HepG2 (cell line): Measurements from ENCODE around the gene MRPL28. TPM values are rescaled to one million over a fixed set of nuclear protein-coding genes. Genes with fewer than 3 reads are reported as not detected.
A peak's percentile ranks its signal among the peaks of the same experiment; 100 is the strongest.

Source experiments
- CC2D1A ChIP-seq: sonication (generic); formaldehyde crosslinking; IDR thresholded peaks from 2 replicates; pipeline ENCODE4 v1.8.1; 2023; ENCODE audit warnings: mild to moderate bottlenecking, missing genetic modification reagents
- FOSL2 ChIP-seq: sonication (generic); formaldehyde crosslinking; IDR thresholded peaks from 2 replicates; pipeline ENCODE4 v1.4.0; 2020; ENCODE audit warnings: missing genetic modification reagents
- HOXA7 ChIP-seq: sonication (generic); formaldehyde crosslinking; IDR thresholded peaks from 2 replicates; pipeline ENCODE4 v1.8.1; 2022; ENCODE audit warnings: mild to moderate bottlenecking, missing genetic modification reagents, moderate library complexity
- IKZF4 ChIP-seq: sonication (generic); formaldehyde crosslinking; IDR thresholded peaks from 2 replicates; pipeline ENCODE4 v1.5.1; 2020; ENCODE audit warnings: borderline replicate concordance, mild to moderate bottlenecking, low read depth, missing genetic modification reagents; ENCODE audit errors: not compliant biosample characterization
- KLF12 ChIP-seq: sonication (generic); formaldehyde crosslinking; IDR thresholded peaks from 2 replicates; pipeline ENCODE4 v1.4.0; 2020; ENCODE audit warnings: missing genetic modification reagents, borderline replicate concordance
- LCORL ChIP-seq, 2 experiments: fragments of 450-650 bp in 1 of 2; sonication (generic) in 1 of 2; formaldehyde crosslinking in 1 of 2; IDR thresholded peaks; 2 replicates each; pipeline versions ENCODE4 v1.5.0 to v1.6.1; 2017 to 2020; ENCODE audit warnings: antibody characterized with exemption in 1 of 2, missing genetic modification reagents in 1 of 2
- RXRA ChIP-seq: sonication (generic); formaldehyde crosslinking; IDR thresholded peaks from 2 replicates; pipeline ENCODE4 v1.5.1; 2020; ENCODE audit warnings: missing genetic modification reagents
- SALL1 ChIP-seq: sonication (generic); formaldehyde crosslinking; IDR thresholded peaks from 2 replicates; pipeline ENCODE4 v1.8.0; 2022; ENCODE audit warnings: mild to moderate bottlenecking, missing genetic modification reagents
- SP4 ChIP-seq: sonication (generic); formaldehyde crosslinking; IDR thresholded peaks from 2 replicates; pipeline ENCODE4 v1.8.1; 2023; ENCODE audit warnings: mild to moderate bottlenecking, missing genetic modification reagents
- TBX2 ChIP-seq: sonication (generic); formaldehyde crosslinking; IDR thresholded peaks from 2 replicates; pipeline ENCODE4 v1.5.0; 2020; ENCODE audit warnings: missing genetic modification reagents, mild to moderate bottlenecking, borderline replicate concordance
- TGIF2 ChIP-seq: IDR thresholded peaks from 2 replicates; pipeline ENCODE4 v1.6.1; 2016; ENCODE audit warnings: control low read depth, missing compliant biosample characterization
- YY1 ChIP-seq: IDR thresholded peaks from 2 replicates; pipeline ENCODE4 v1.6.1; 2011; ENCODE audit warnings: low read length, low read depth, moderate library complexity, mild to moderate bottlenecking; ENCODE audit not compliant: insufficient read depth, insufficient replicate concordance
- ZBTB3 ChIP-seq: sonication (generic); formaldehyde crosslinking; IDR thresholded peaks from 2 replicates; pipeline ENCODE4 v1.4.0; 2020; ENCODE audit warnings: low read depth, mild to moderate bottlenecking, moderate library complexity, missing genetic modification reagents, borderline replicate concordance
- ZNF12 ChIP-seq: sonication (generic); formaldehyde crosslinking; IDR thresholded peaks from 2 replicates; pipeline ENCODE4 v1.5.0; 2020; ENCODE audit warnings: missing genetic modification reagents
- ZSCAN25 ChIP-seq: sonication (generic); formaldehyde crosslinking; IDR thresholded peaks from 2 replicates; pipeline ENCODE4 v1.8.0; 2022; ENCODE audit warnings: mild to moderate bottlenecking, missing genetic modification reagents
- polyA plus RNA-seq, 8 experiments: library from polyadenylated mRNA; depleted of rRNA in 3 of 8; stranded (reverse) in 7 of 8; unstranded in 1 of 8; fragments of >200 nt; fragmentation: Illumina TruSeq in 4 of 8; extraction: Trizol in 4 of 8; gene quantifications; 2 replicates each; pipeline versions ENCODE4 v1.2.1 to v1.2.3, GENCODE V29; 2011 to 2016; ENCODE audit warnings: low read depth in 4 of 8, missing spikeins in 1 of 8, mixed read lengths in 1 of 8; ENCODE audit not compliant: insufficient read depth in 1 of 8
- total RNA-seq, 5 experiments: library from RNA; depleted of rRNA; stranded (reverse); fragments of >200 nt; fragmentation: Illumina TruSeq; extraction: Trizol; gene quantifications; 2 replicates each; pipeline ENCODE4 v1.2.3, GENCODE V29; 2016; ENCODE audit warnings: low read depth in 1 of 5
- TF ChIP-seq, protein P1 (sequence below): sonication (generic); formaldehyde crosslinking; IDR thresholded peaks from 2 replicates; pipeline ENCODE4 v1.4.0; 2020; ENCODE audit warnings: missing genetic modification reagents
- TF ChIP-seq, protein P2 (sequence below): sonication (generic); formaldehyde crosslinking; IDR thresholded peaks from 2 replicates; pipeline ENCODE4 v1.4.0; 2020; ENCODE audit warnings: mild to moderate bottlenecking, missing genetic modification reagents
- TF ChIP-seq, protein P3 (sequence below): sonication (generic); formaldehyde crosslinking; IDR thresholded peaks from 2 replicates; pipeline ENCODE4 v1.8.1; 2022; ENCODE audit warnings: mild to moderate bottlenecking, missing genetic modification reagents
- TF ChIP-seq, protein P4 (sequence below): sonication (generic); formaldehyde crosslinking; IDR thresholded peaks from 2 replicates; pipeline ENCODE4 v1.5.1; 2020; ENCODE audit warnings: mild to moderate bottlenecking, missing genetic modification reagents, borderline replicate concordance

MRPL28 gene
- total and polyA plus RNA-seq, 2 of the 13 experiments (the other 11 are each of a cell fraction or from before 2014, with no cell fraction given), result 114 to 135 TPM

DNA sequence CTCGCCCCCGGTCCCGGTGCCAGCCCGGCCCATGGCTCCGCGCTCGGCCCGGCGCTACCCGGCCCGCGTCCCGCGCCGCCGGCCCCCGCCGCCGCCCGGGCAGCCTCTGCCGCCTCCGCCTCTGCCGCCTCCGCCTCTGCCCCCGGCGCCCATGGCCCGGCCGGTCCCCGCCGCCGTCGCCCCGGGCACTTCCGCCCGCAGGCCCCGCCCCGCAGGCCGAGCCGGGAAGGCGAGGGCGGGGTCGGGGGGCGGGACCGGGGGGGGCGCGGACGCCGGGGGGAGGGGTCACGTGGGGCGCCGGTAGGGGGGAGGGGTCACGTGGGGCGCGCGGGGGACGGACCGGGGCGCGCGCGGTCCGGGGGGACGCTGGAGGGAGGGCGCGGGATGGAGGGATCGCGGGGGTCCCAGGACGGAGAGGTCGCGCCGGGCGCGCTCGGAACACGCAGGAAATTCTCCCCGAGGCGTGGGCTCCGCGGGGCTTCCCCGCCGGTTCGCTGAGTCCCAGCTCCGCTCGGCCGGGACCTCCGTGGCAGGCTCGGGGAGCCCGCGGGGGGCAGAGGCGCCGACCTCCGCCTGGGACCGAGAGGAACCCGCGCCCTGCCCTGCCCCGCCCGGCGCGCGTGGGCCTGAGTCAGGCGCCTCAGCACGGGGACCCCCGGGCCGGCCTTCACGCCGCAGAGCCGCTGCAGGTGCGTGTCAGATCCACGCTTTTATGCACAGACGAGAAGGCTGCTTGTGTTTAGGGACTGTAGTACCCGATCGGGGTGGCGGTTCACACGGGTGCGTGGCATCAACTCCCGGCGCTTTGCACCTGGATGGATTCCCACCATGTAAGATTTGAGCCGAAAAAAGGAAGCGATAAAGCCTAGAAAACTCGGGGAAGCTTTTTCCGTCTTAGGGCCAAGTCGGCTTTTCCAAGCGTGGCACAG, 11.7 kb upstream of the MRPL28 start, which contains the start of gene PGAP6 (continued):
- TF ChIP-seq, protein P1, sequence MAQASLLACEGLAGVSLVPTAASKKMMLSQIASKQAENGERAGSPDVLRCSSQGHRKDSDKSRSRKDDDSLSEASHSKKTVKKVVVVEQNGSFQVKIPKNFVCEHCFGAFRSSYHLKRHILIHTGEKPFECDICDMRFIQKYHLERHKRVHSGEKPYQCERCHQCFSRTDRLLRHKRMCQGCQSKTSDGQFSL (CRISPR knock-in tag), result peak; percentile 38
- TF ChIP-seq IKZF4 (CRISPR knock-in tag) (no peak), ZBTB3 (no peak), FOSL2 (CRISPR knock-in tag) (no peak), LCORL (IDR thresholded peaks at IDR 0.05) (no peak), LCORL (CRISPR knock-in tag; IDR thresholded peaks at IDR 0.05) (no peak), RXRA (CRISPR knock-in tag) (no peak), ZSCAN25 (CRISPR knock-in tag) (no peak), KLF12 (CRISPR knock-in tag) (no peak), TGIF2 (no peak), SALL1 (peak; percentile 47; the same call in 1 of the 2 replicates), HOXA7 (no peak), ZNF12 (CRISPR knock-in tag) (no peak), SP4 (CRISPR knock-in tag) (no peak), TBX2 (CRISPR knock-in tag) (0 out of 2 replicates have a peak, but pooled peaks have one; percentile 30), YY1 (no peak), CC2D1A (no peak)
- TF ChIP-seq, protein P2, sequence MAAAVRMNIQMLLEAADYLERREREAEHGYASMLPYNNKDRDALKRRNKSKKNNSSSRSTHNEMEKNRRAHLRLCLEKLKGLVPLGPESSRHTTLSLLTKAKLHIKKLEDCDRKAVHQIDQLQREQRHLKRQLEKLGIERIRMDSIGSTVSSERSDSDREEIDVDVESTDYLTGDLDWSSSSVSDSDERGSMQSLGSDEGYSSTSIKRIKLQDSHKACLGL (CRISPR knock-in tag), result peak; percentile 30; the same call in 1 of the 2 replicates
- TF ChIP-seq, protein P3, sequence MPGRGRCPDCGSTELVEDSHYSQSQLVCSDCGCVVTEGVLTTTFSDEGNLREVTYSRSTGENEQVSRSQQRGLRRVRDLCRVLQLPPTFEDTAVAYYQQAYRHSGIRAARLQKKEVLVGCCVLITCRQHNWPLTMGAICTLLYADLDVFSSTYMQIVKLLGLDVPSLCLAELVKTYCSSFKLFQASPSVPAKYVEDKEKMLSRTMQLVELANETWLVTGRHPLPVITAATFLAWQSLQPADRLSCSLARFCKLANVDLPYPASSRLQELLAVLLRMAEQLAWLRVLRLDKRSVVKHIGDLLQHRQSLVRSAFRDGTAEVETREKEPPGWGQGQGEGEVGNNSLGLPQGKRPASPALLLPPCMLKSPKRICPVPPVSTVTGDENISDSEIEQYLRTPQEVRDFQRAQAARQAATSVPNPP, result no peak
- TF ChIP-seq, protein P4, sequence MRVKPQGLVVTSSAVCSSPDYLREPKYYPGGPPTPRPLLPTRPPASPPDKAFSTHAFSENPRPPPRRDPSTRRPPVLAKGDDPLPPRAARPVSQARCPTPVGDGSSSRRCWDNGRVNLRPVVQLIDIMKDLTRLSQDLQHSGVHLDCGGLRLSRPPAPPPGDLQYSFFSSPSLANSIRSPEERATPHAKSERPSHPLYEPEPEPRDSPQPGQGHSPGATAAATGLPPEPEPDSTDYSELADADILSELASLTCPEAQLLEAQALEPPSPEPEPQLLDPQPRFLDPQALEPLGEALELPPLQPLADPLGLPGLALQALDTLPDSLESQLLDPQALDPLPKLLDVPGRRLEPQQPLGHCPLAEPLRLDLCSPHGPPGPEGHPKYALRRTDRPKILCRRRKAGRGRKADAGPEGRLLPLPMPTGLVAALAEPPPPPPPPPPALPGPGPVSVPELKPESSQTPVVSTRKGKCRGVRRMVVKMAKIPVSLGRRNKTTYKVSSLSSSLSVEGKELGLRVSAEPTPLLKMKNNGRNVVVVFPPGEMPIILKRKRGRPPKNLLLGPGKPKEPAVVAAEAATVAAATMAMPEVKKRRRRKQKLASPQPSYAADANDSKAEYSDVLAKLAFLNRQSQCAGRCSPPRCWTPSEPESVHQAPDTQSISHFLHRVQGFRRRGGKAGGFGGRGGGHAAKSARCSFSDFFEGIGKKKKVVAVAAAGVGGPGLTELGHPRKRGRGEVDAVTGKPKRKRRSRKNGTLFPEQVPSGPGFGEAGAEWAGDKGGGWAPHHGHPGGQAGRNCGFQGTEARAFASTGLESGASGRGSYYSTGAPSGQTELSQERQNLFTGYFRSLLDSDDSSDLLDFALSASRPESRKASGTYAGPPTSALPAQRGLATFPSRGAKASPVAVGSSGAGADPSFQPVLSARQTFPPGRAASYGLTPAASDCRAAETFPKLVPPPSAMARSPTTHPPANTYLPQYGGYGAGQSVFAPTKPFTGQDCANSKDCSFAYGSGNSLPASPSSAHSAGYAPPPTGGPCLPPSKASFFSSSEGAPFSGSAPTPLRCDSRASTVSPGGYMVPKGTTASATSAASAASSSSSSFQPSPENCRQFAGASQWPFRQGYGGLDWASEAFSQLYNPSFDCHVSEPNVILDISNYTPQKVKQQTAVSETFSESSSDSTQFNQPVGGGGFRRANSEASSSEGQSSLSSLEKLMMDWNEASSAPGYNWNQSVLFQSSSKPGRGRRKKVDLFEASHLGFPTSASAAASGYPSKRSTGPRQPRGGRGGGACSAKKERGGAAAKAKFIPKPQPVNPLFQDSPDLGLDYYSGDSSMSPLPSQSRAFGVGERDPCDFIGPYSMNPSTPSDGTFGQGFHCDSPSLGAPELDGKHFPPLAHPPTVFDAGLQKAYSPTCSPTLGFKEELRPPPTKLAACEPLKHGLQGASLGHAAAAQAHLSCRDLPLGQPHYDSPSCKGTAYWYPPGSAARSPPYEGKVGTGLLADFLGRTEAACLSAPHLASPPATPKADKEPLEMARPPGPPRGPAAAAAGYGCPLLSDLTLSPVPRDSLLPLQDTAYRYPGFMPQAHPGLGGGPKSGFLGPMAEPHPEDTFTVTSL (CRISPR knock-in tag), result no peak
